HG02884 (cell line): Measurements from ENCODE around the gene PRKCZ.
"Not testable (repeated sequence)": the region's sequence is repeated elsewhere in the genome, so short reads cannot be mapped to it uniquely, and the experiment has no call there.

ENCODE experiments used
- ATAC-seq: cut with Tn5 transposase; IDR thresholded peaks from one replicate; pipeline ENCODE4 v1.9.1; 2021; ENCODE audit warnings: mild to moderate bottlenecking, moderate library complexity; ENCODE audit not compliant: unreplicated experiment

The PRKCZ gene

GRCh38 chr1:2147869-2148268 is 97.7 kb downstream of the PRKCZ start:
- not testable (repeated sequence) for ATAC-seq

- no peak for ATAC-seq
Measured at GRCh38 chr1:2148691-2149090, 98.5 kb downstream of the PRKCZ start.

- ATAC-seq, result no peak
Measured at GRCh38 chr1:2150801-2151200, 100.6 kb downstream of the PRKCZ start.

GRCh38 chr1:2151252-2151651 is 101.0 kb downstream of the PRKCZ start:
- no peak for ATAC-seq

- ATAC-seq, result no peak
Measured at GRCh38 chr1:2151911-2152310, 101.7 kb downstream of the PRKCZ start.

GRCh38 chr1:2152954-2153353 is 102.7 kb downstream of the PRKCZ start:
- ATAC-seq, result no peak

- no peak for ATAC-seq
Measured at GRCh38 chr1:2154022-2154421, 103.8 kb downstream of the PRKCZ start.

GRCh38 chr1:2155147-2155598 is 105.0 kb downstream of the PRKCZ start:
- ATAC-seq, result no peak

GRCh38 chr1:2155788-2156187 is 105.6 kb downstream of the PRKCZ start:
- no peak for ATAC-seq

- no peak for ATAC-seq
Measured at GRCh38 chr1:2156866-2157265, 106.7 kb downstream of the PRKCZ start.

- no peak for ATAC-seq
Measured at GRCh38 chr1:2157856-2158255, 107.6 kb downstream of the PRKCZ start.

GRCh38 chr1:2158272-2158671 is 108.1 kb downstream of the PRKCZ start:
- no peak for ATAC-seq

GRCh38 chr1:2159124-2159523 is 108.9 kb downstream of the PRKCZ start:
- no peak for ATAC-seq

- ATAC-seq, result no peak
Measured at GRCh38 chr1:2160451-2161300, 110.5 kb downstream of the PRKCZ start.

GRCh38 chr1:2163205-2163604 is 113.0 kb downstream of the PRKCZ start:
- ATAC-seq, result no peak

- ATAC-seq, result no peak
Measured at GRCh38 chr1:2165646-2166045, 115.4 kb downstream of the PRKCZ start.

- ATAC-seq, result no peak
Measured at GRCh38 chr1:2166254-2166653, 116.0 kb downstream of the PRKCZ start.

GRCh38 chr1:2166695-2167094 is 116.5 kb downstream of the PRKCZ start:
- no peak for ATAC-seq

- no peak for ATAC-seq
Measured at GRCh38 chr1:2168090-2168489, 117.9 kb downstream of the PRKCZ start.

GRCh38 chr1:2168535-2168934 is 118.3 kb downstream of the PRKCZ start:
- no peak for ATAC-seq

GRCh38 chr1:2169200-2169836 is 119.1 kb downstream of the PRKCZ start:
- ATAC-seq, result no peak

GRCh38 chr1:2170211-2170610 is 120.0 kb downstream of the PRKCZ start:
- ATAC-seq, result no peak
